ENCODE results near the gene OTUB1. TPM values are rescaled to one million over a fixed set of nuclear protein-coding genes. Genes with fewer than 3 reads are reported as not detected.

OTUB1 gene
- total RNA-seq, 1 experiment from 2014 or later: 87.0 TPM

GRCh38 chr11:63999349-64000025, 13.2 kb downstream of the OTUB1 start:
- ChIA-PET POLR2A (interaction anchor here (1.4 kb wide), 1 partner anchor 8 kb away, joined by 3 read pairs; no protein-coding TSS in a partner anchor), CTCF (interaction anchor here (1.6 kb wide), 1 partner anchor 9 kb away, joined by 3 read pairs; no protein-coding TSS in a partner anchor), RAD21 (ENCODE audit: low non-redundant PET in 1 of 2, low total read pairs in 2 of 2, uncharacterized antibody in 2 of 2, unreplicated experiment in 2 of 2) (no interaction called here)
- ATAC-seq (peak; percentile 51), DNase-seq (ENCODE audit: low read depth, low spot score) (no peak)
- Histone ChIP-seq H2AFZ (ENCODE audit: low read depth, low read length, poor library complexity, severe bottlenecking) (no peak overlapping the region), H3K27me3 (ENCODE audit: insufficient read depth, low read length) (no peaks in the 10 kb centered on the region), H3K4me3 (replicated peaks in 1 of 2; ENCODE audit: low read depth in 1 of 2, low read length in 2 of 2) (no peak overlapping the region), H3K9me2 (ENCODE audit: insufficient read depth) (no peaks in the 10 kb centered on the region), H3K4me1 (ENCODE audit: control insufficient read depth in 1 of 2, insufficient read depth in 2 of 2, low read length in 2 of 2) (peaks cover 0 to 2% of the 10 kb centered on the region in 2 experiments; a peak in 1 of 4 replicates), H3K79me2 (ENCODE audit: insufficient read depth, low read length) (peaks cover 1% of the 10 kb centered on the region; the same call in 1 of the 2 replicates), H3K27ac (ENCODE audit: low read depth, low read length) (no peak overlapping the region), H3K36me3 (ENCODE audit: control insufficient read depth in 1 of 2, insufficient read depth in 2 of 2, low read length in 2 of 2) (peaks cover 5 to 24% of the 10 kb centered on the region in 2 experiments; a peak in 3 of 4 replicates), H3K4me2 (ENCODE audit: low read length) (no peak overlapping the region), H3K9me3 (ENCODE audit: control insufficient read depth in 1 of 2, insufficient read depth in 1 of 2, low read depth in 1 of 2, low read length in 2 of 2) (no peaks in the 10 kb centered on the region), H3K9ac (ENCODE audit: low read length) (no peak overlapping the region), H4K20me1 (ENCODE audit: insufficient read depth) (no peaks in the 10 kb centered on the region)
- BruUV-seq (replicated peaks): no TSS peak
- TF ChIP-seq SP1 (IDR thresholded peaks at IDR 0.05; ENCODE audit: low read depth): no peak
- no peak for TF ChIP-seq EGR1 (IDR thresholded peaks at IDR 0.05; ENCODE audit: low read depth)
- TF ChIP-seq SRF (IDR thresholded peaks at IDR 0.05; ENCODE audit: low read depth): no peak
- no peak for TF ChIP-seq MAX (IDR thresholded peaks at IDR 0.05)
- no peak for TF ChIP-seq CTCF (IDR thresholded peaks at IDR 0.05 in 2 of 3, conservative IDR thresholded peaks at IDR 0.05 in 1 of 3; ENCODE audit: borderline replicate concordance in 1 of 3, insufficient read depth in 1 of 3, low read depth in 2 of 3, low read length in 2 of 3)
- no peak for TF ChIP-seq ZFX (IDR thresholded peaks at IDR 0.05)
- TF ChIP-seq EZH2 (IDR thresholded peaks at IDR 0.05): no peak
- no peak for TF ChIP-seq CEBPB (IDR thresholded peaks at IDR 0.05; ENCODE audit: low read depth)
- no peak for TF ChIP-seq JUND (IDR thresholded peaks at IDR 0.05)
- intact Hi-C loops (cut with micrococcal nuclease): loop anchor here (10.0 kb wide), 1 partner anchor 145 kb away; no protein-coding TSS in a partner anchor
